Nephron progenitor cell (in vitro differentiated cells): ENCODE measurements around the gene CDK19.
A peak's percentile ranks its signal among the peaks of the same experiment; 100 is the strongest.

ENCODE experiments used
- DNase-seq: peaks from one replicate; pipeline ENCODE4 v3.0.0; 2021
- H3K27ac Mint-ChIP-seq: 2 replicates; pipeline ENCODE4 v1.8.0; 2021; ENCODE audit warnings: mild to moderate bottlenecking, moderate library complexity, mixed read lengths
- H3K27me3 Mint-ChIP-seq: 2 replicates; pipeline ENCODE4 v1.8.0; 2021; ENCODE audit warnings: mild to moderate bottlenecking, low read depth, mixed read lengths; ENCODE audit not compliant: poor library complexity
- H3K36me3 Mint-ChIP-seq: 2 replicates; pipeline ENCODE4 v1.8.0; 2021; ENCODE audit warnings: low read depth, mixed read lengths
- H3K4me1 Mint-ChIP-seq: 2 replicates; pipeline ENCODE4 v1.8.0; 2021; ENCODE audit warnings: mixed read lengths
- H3K4me3 Mint-ChIP-seq: 2 replicates; pipeline ENCODE4 v1.8.0; 2021; ENCODE audit warnings: mild to moderate bottlenecking, moderate library complexity, mixed read lengths
- H3K9me3 Mint-ChIP-seq: 2 replicates; pipeline ENCODE4 v1.8.0; 2021; ENCODE audit warnings: mild to moderate bottlenecking, moderate library complexity, mixed read lengths
- TF ChIP-seq, protein P1 (sequence below): fragments of 200-600 bp; sonication (generic); IDR thresholded peaks from 2 replicates; pipeline ENCODE4 v1.5.0; 2021; ENCODE audit warnings: antibody characterized with exemption

The CDK19 gene

DNA sequence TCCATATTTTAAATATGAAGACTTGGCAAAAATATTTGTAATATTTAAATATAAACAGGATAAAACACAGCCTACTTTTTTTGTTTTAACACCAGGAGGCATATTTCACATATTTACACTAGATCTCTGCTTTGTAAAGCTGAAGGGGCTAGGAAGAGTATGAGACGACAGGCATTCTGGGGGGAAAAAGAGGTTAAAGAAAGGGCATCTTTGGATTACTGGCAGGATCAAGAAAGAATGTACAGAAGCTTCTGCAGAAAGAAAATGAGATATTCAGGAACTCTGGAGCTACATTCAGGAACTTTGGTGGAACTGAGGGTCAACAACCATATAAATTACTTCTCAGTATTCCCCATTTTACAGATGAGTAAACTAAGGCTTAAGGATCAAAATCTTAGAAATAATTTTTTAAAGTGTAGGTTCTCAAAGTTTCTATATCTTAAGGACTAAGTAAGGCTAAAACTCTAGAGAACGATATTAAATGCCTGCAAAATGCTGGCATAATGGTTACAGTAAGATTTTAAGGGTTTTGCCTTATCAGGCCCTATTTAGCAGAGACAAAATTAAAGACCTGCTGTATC, 156.5 kb downstream of the CDK19 start:
- no peak overlapping the region for H3K4me3 Mint-ChIP-seq
- TF ChIP-seq, protein P1, sequence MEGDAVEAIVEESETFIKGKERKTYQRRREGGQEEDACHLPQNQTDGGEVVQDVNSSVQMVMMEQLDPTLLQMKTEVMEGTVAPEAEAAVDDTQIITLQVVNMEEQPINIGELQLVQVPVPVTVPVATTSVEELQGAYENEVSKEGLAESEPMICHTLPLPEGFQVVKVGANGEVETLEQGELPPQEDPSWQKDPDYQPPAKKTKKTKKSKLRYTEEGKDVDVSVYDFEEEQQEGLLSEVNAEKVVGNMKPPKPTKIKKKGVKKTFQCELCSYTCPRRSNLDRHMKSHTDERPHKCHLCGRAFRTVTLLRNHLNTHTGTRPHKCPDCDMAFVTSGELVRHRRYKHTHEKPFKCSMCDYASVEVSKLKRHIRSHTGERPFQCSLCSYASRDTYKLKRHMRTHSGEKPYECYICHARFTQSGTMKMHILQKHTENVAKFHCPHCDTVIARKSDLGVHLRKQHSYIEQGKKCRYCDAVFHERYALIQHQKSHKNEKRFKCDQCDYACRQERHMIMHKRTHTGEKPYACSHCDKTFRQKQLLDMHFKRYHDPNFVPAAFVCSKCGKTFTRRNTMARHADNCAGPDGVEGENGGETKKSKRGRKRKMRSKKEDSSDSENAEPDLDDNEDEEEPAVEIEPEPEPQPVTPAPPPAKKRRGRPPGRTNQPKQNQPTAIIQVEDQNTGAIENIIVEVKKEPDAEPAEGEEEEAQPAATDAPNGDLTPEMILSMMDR = no peak
- no peaks in the 10 kb centered on the region for H3K4me1 Mint-ChIP-seq
- peaks cover 8% of the 10 kb centered on the region for H3K36me3 Mint-ChIP-seq
- peaks cover 3% of the 10 kb centered on the region for H3K27me3 Mint-ChIP-seq
- no peak for DNase-seq
- H3K9me3 Mint-ChIP-seq = no peaks in the 10 kb centered on the region
- peak overlapping the region; percentile 31 for H3K27ac Mint-ChIP-seq

DNA sequence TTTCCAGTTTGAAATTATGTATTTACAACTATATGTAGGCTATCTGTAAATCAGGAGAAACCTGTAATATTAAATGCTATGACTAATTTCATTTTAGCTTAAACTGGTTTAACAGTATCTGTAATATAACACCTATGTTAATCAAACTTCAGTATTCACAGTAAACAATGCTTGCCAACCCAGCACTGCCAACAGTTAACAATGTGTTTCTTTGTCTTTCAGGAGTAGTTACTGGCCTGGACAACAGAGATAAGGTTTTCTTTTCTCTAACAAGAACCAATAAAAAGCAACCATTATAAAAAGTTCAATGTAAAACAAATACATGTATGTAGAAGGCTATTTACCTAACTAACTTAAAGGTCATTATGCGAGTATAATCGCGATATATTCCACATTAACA, 158.8 kb downstream of the CDK19 start:
- Mint-ChIP-seq H3K36me3 (peaks cover 8% of the 10 kb centered on the region), H3K27me3 (peaks cover 3% of the 10 kb centered on the region), H3K27ac (no peak overlapping the region), H3K4me3 (no peak overlapping the region), H3K4me1 (no peaks in the 10 kb centered on the region), H3K9me3 (no peaks in the 10 kb centered on the region)
- TF ChIP-seq, protein P1 = no peak
- DNase-seq = no peak

DNA sequence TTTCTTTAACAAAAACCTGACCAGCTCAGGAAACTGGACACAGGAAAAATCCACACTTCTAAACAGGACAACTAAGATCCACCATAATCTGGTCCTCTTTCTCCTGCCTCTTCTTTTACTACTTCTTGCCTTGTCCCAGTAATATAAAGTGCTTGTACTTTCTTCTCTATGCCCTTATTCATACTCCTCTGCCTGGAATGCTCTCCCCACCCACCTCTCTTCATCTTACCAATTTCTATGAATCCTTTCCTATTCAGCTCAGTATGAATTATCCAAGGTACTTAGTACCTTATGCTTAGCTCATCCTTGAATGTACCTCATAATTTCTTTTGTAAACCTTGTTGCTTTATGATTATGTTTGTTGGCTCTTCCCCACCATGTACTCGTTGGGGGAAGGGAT, 159.4 kb downstream of the CDK19 start:
- H3K4me3 Mint-ChIP-seq = no peak overlapping the region
- peaks cover under 1% of the 10 kb centered on the region for H3K4me1 Mint-ChIP-seq
- H3K9me3 Mint-ChIP-seq = no peaks in the 10 kb centered on the region
- peaks cover 3% of the 10 kb centered on the region for H3K27me3 Mint-ChIP-seq
- H3K27ac Mint-ChIP-seq = no peak overlapping the region
- DNase-seq = no peak
- TF ChIP-seq, protein P1 = no peak
- H3K36me3 Mint-ChIP-seq = peaks cover 8% of the 10 kb centered on the region

DNA sequence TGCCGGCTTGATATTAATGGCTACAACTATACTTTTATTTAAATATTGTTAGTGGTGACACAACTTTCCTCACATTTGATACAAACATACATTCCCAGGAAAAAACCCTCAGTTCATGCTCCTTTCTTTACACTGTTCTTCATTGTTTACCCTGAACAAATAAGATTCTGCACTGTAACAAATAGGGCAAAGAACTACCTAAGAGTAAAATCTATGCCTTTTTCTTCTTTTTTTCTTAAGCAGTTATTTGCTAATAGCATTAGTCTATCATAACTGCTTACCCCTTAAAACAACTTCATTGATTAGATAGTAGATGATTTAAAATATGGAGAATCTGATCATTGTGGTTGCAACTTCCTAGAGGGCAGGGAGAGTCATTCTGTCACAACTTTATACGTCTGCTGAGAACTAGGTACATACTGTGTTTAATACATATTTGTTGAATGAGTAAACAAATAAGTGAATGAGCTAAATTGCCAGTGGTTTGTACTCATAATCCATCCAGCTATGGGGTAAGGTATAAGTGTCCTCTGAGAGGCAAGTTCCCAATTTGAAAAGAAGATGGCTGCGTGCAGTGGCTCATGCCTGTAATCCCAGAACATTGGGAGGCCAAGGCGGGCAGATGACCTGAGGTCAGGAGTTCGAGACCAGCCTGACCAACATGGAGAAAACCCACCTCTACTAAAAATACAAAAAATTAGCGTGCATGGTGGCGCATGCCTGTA, 161.0 kb downstream of the CDK19 start:
- H3K27me3 Mint-ChIP-seq = no peaks in the 10 kb centered on the region
- H3K9me3 Mint-ChIP-seq = no peaks in the 10 kb centered on the region
- no peak overlapping the region for H3K27ac Mint-ChIP-seq
- no peak for DNase-seq
- TF ChIP-seq, protein P1 = no peak
- no peak overlapping the region for H3K4me3 Mint-ChIP-seq
- H3K36me3 Mint-ChIP-seq = peaks cover 13% of the 10 kb centered on the region
- peaks cover 4% of the 10 kb centered on the region for H3K4me1 Mint-ChIP-seq

DNA sequence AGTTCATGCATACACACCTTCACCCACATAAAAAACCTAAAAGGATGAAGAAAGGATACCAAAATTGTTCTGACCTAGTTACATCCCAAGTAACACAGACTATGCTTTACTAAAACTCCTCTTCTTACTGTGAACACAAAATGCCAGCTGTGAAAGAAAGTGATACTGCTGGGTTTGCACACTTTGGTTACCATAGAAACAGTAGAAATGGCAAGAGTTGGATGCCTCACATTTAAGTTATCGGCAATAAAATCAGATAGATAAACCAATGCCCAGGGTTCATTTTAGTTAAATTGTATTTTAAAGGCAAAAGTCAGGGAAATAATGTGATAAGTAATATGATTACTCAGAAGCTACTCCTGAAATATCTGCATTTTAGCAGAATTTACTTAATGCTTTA, 161.9 kb downstream of the CDK19 start:
- Mint-ChIP-seq H3K4me1 (peaks cover 4% of the 10 kb centered on the region), H3K27me3 (no peaks in the 10 kb centered on the region), H3K4me3 (no peak overlapping the region), H3K27ac (no peak overlapping the region), H3K36me3 (peaks cover 18% of the 10 kb centered on the region), H3K9me3 (no peaks in the 10 kb centered on the region)
- no peak for DNase-seq
- TF ChIP-seq, protein P1 = no peak

DNA sequence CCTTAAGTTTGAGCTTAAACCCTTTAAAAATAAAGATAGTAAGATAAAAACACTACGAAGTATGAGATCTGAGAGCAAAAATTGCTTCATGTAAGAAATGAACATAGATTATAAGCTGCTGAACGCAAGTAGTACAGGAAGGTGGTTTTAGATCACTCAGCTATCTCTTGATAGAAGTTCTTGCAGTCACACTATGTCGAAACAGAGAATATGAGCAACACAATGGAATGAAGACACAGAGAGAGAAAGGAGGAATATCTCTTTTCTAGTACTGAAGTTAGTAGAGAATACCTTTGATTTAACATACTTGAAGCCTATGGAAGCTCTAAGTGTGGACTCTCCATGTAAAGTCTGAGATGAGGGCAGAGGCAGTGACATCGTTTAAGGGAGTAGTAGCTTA, 162.7 kb downstream of the CDK19 start:
- Mint-ChIP-seq H3K27ac (no peak overlapping the region), H3K4me1 (peaks cover 4% of the 10 kb centered on the region), H3K36me3 (peaks cover 26% of the 10 kb centered on the region), H3K27me3 (no peaks in the 10 kb centered on the region), H3K4me3 (no peak overlapping the region), H3K9me3 (no peaks in the 10 kb centered on the region)
- no peak for DNase-seq
- TF ChIP-seq, protein P1 = no peak
